Neuronal stem cell (in vitro differentiated cells): Measurements from ENCODE around the gene CNTNAP5.

Source experiments
- DNase-seq: peaks from one replicate; pipeline ENCODE4 v3.0.0-alpha.2; 2013; ENCODE audit warnings: low spot score
- H2AFZ ChIP-seq: one replicate; pipeline ENCODE4 v1.6.1; 2013; ENCODE audit warnings: mild to moderate bottlenecking, low read length, inconsistent platforms
- H2AK5ac ChIP-seq: 2 replicates; pipeline ENCODE4 v1.6.1; 2013; ENCODE audit warnings: low read depth, mild to moderate bottlenecking, inconsistent platforms, low read length, moderate library complexity, mixed read lengths
- H2BK120ac ChIP-seq: 2 replicates; pipeline ENCODE4 v1.6.1; 2013; ENCODE audit warnings: low read depth, mild to moderate bottlenecking, inconsistent platforms, low read length, moderate library complexity, mixed read lengths
- H2BK12ac ChIP-seq: one replicate; pipeline ENCODE4 v1.6.1; 2013; ENCODE audit warnings: low read length, inconsistent platforms
- H2BK15ac ChIP-seq: 2 replicates; pipeline ENCODE4 v1.6.1; 2013; ENCODE audit warnings: mild to moderate bottlenecking, low read length, inconsistent platforms, mixed read lengths
- H2BK5ac ChIP-seq: one replicate; pipeline ENCODE4 v1.6.1; 2013; ENCODE audit warnings: inconsistent platforms, mild to moderate bottlenecking, low read length, moderate library complexity
- H3K14ac ChIP-seq: one replicate; pipeline ENCODE4 v1.6.1; 2013; ENCODE audit warnings: low read length, inconsistent platforms
- H3K18ac ChIP-seq: 2 replicates; pipeline ENCODE4 v1.6.1; 2013; ENCODE audit warnings: low read length, inconsistent platforms
- H3K23ac ChIP-seq: 2 replicates; pipeline ENCODE4 v1.6.1; 2013; ENCODE audit warnings: low read depth, mild to moderate bottlenecking, mixed read lengths, low read length, inconsistent platforms; ENCODE audit not compliant: poor library complexity
- H3K27ac ChIP-seq: replicated peaks from 3 replicates; pipeline ENCODE4 v1.5.1; 2013; ENCODE audit warnings: low read length, inconsistent platforms
- H3K27me3 ChIP-seq, 3 experiments: 2 replicates each; pipeline ENCODE4 v1.6.1; 2013; ENCODE audit warnings: low read length in 3 of 3, mild to moderate bottlenecking in 2 of 3, inconsistent platforms in 1 of 3, low read depth in 1 of 3, mixed read lengths in 1 of 3, moderate library complexity in 1 of 3; ENCODE audit not compliant: control insufficient read depth in 3 of 3, insufficient read depth in 3 of 3
- H3K36me3 ChIP-seq, 2 donors: replicated peaks in 1 of 2; 2 replicates each; pipeline ENCODE4 v1.6.1; 2013; ENCODE audit warnings: low read length in 2 of 2; ENCODE audit not compliant: control insufficient read depth in 2 of 2, insufficient read depth in 2 of 2
- H3K4ac ChIP-seq: 2 replicates; pipeline ENCODE4 v1.6.1; 2013; ENCODE audit warnings: inconsistent platforms, mild to moderate bottlenecking, low read length, moderate library complexity
- H3K4me1 ChIP-seq, 2 donors: 1 replicate in 1 of 2; 2 replicates in 1 of 2; pipeline ENCODE4 v1.6.1; 2013; ENCODE audit warnings: low read length in 2 of 2, low read depth in 1 of 2; ENCODE audit not compliant: control insufficient read depth in 2 of 2, insufficient read depth in 1 of 2
- H3K4me2 ChIP-seq: one replicate; pipeline ENCODE4 v1.6.1; 2013; ENCODE audit warnings: mild to moderate bottlenecking, low read length, inconsistent platforms; ENCODE audit not compliant: insufficient read depth, poor library complexity, severe bottlenecking
- H3K4me3 ChIP-seq, 2 donors: 2 replicates each; pipeline ENCODE4 v1.5.1; 2013; ENCODE audit warnings: low read length in 2 of 2, mild to moderate bottlenecking in 2 of 2, inconsistent platforms in 1 of 2, moderate library complexity in 1 of 2
- H3K79me1 ChIP-seq: one replicate; pipeline ENCODE4 v1.6.1; 2013; ENCODE audit warnings: low read depth, mild to moderate bottlenecking, inconsistent platforms, low read length, moderate library complexity
- H3K9ac ChIP-seq: one replicate; pipeline ENCODE4 v1.6.1; 2013; ENCODE audit warnings: mild to moderate bottlenecking, low read depth, low read length, inconsistent platforms; ENCODE audit not compliant: poor library complexity
- H3K9me3 ChIP-seq, 2 donors: replicated peaks in 1 of 2; 2 replicates each; pipeline versions ENCODE3 to v1.6.1; 2013; ENCODE audit warnings: low read length in 2 of 2, mild to moderate bottlenecking in 2 of 2, inconsistent platforms in 1 of 2, low read depth in 1 of 2, mixed read lengths in 1 of 2, moderate library complexity in 1 of 2; ENCODE audit not compliant: control insufficient read depth in 2 of 2, insufficient read depth in 1 of 2
- H4K8ac ChIP-seq: one replicate; pipeline ENCODE4 v1.6.1; 2013; ENCODE audit warnings: low read depth, mild to moderate bottlenecking, inconsistent platforms, low read length, moderate library complexity
- H4K91ac ChIP-seq: one replicate; pipeline ENCODE4 v1.6.1; 2013; ENCODE audit warnings: low read length, low read depth, mild to moderate bottlenecking, inconsistent platforms; ENCODE audit not compliant: poor library complexity
- WGBS, 2 donors: extraction: QIAGEN DNeasy Blood & Tissue Kit; methylation state at CpG; one replicate each; pipeline ENCODE4 v1.1.7; 2013; ENCODE audit warnings: missing lambda C conversion rate in 2 of 2, mixed read lengths in 1 of 2; ENCODE audit not compliant: insufficient read length in 2 of 2, insufficient replicate concordance in 1 of 2; ENCODE audit errors: extremely low coverage in 2 of 2; 5-methylcytosine and 5-hydroxymethylcytosine counted together

Gene CNTNAP5

GRCh38 chr2:124798551-124798950, 773.5 kb downstream of the CNTNAP5 start:
- Histone ChIP-seq H3K27me3 (no peaks in the 10 kb centered on the region), H3K4me1 (no peaks in the 10 kb centered on the region), H2BK12ac (no peak overlapping the region), H3K27ac (no peak overlapping the region), H2AK5ac (no peak overlapping the region), H4K8ac (no peak overlapping the region), H3K18ac (no peak overlapping the region), H3K9me3 (no peaks in the 10 kb centered on the region), H3K14ac (no peak overlapping the region), H3K4me2 (no peak overlapping the region), H3K36me3 (no peaks in the 10 kb centered on the region), H2BK120ac (no peak overlapping the region), H4K91ac (no peak overlapping the region), H3K4me3 (no peak overlapping the region), H2BK15ac (no peak overlapping the region), H3K79me1 (no peaks in the 10 kb centered on the region), H3K23ac (no peak overlapping the region), H3K4ac (no peak overlapping the region), H3K9ac (no peak overlapping the region), H2AFZ (no peak overlapping the region), H2BK5ac (no peak overlapping the region)
- WGBS, 2 donors, result no CpG with 5 or more reads among the region's 1 CpG
- DNase-seq, result no peak

GRCh38 chr2:124804014-124804940, 779.2 kb downstream of the CNTNAP5 start:
- no peak overlapping the region for H3K18ac ChIP-seq
- WGBS, 2 donors, result no CpG with 5 or more reads among the region's 5 CpGs
- H3K4me2 ChIP-seq, result no peak overlapping the region
- H3K79me1 ChIP-seq, result no peaks in the 10 kb centered on the region
- no peak overlapping the region for H2AK5ac ChIP-seq
- no peaks in the 10 kb centered on the region for H3K27me3 ChIP-seq
- H3K4ac ChIP-seq, result no peak overlapping the region
- H2BK120ac ChIP-seq, result no peak overlapping the region
- no peaks in the 10 kb centered on the region for H3K36me3 ChIP-seq
- no peak overlapping the region for H3K14ac ChIP-seq
- H3K4me3 ChIP-seq, result no peak overlapping the region
- H3K9ac ChIP-seq, result no peak overlapping the region
- no peak overlapping the region for H3K23ac ChIP-seq
- no peak overlapping the region for H2BK12ac ChIP-seq
- H2AFZ ChIP-seq, result no peak overlapping the region
- no peak overlapping the region for H2BK5ac ChIP-seq
- no peak overlapping the region for H4K91ac ChIP-seq
- H3K4me1 ChIP-seq, result peaks cover 0 to 1% of the 10 kb centered on the region in 2 donors
- no peak overlapping the region for H4K8ac ChIP-seq
- no peak overlapping the region for H2BK15ac ChIP-seq
- DNase-seq, result peak; percentile 49
- no peak overlapping the region for H3K27ac ChIP-seq
- no peaks in the 10 kb centered on the region for H3K9me3 ChIP-seq

GRCh38 chr2:124805060-124805459, 780.0 kb downstream of the CNTNAP5 start:
- Histone ChIP-seq H3K27ac (no peak overlapping the region), H3K36me3 (no peaks in the 10 kb centered on the region), H2BK120ac (no peak overlapping the region), H3K9ac (no peak overlapping the region), H3K4me3 (no peak overlapping the region), H3K4me1 (peaks cover 0 to 1% of the 10 kb centered on the region in 2 donors), H4K8ac (no peak overlapping the region), H4K91ac (no peak overlapping the region), H2BK5ac (no peak overlapping the region), H2AK5ac (no peak overlapping the region), H3K4ac (no peak overlapping the region), H3K27me3 (no peaks in the 10 kb centered on the region), H2BK12ac (no peak overlapping the region), H3K14ac (no peak overlapping the region), H3K79me1 (no peaks in the 10 kb centered on the region), H3K18ac (no peak overlapping the region), H2BK15ac (no peak overlapping the region), H3K4me2 (no peak overlapping the region), H3K9me3 (no peaks in the 10 kb centered on the region), H2AFZ (no peak overlapping the region), H3K23ac (no peak overlapping the region)
- DNase-seq, result no peak
- no CpG with 5 or more reads among the region's 3 CpGs for whole genome bisulfite sequencing, 2 donors

GRCh38 chr2:124810132-124810531, 785.0 kb downstream of the CNTNAP5 start:
- no peak overlapping the region for H3K4me2 ChIP-seq
- no peak overlapping the region for H3K14ac ChIP-seq
- no peak overlapping the region for H4K8ac ChIP-seq
- H2BK12ac ChIP-seq, result no peak overlapping the region
- H3K27ac ChIP-seq, result no peak overlapping the region
- no peak overlapping the region for H2BK15ac ChIP-seq
- no peaks in the 10 kb centered on the region for H3K36me3 ChIP-seq
- H3K27me3 ChIP-seq, result no peaks in the 10 kb centered on the region
- H3K79me1 ChIP-seq, result no peaks in the 10 kb centered on the region
- H3K4me3 ChIP-seq, result no peak overlapping the region
- H3K4me1 ChIP-seq, result peaks cover 0 to 1% of the 10 kb centered on the region in 2 donors
- no peak overlapping the region for H3K4ac ChIP-seq
- no peak overlapping the region for H2BK5ac ChIP-seq
- WGBS, 2 donors, result no CpG with 5 or more reads among the region's 4 CpGs
- DNase-seq, result peak; percentile 23
- H3K9ac ChIP-seq, result no peak overlapping the region
- no peaks in the 10 kb centered on the region for H3K9me3 ChIP-seq
- H3K23ac ChIP-seq, result no peak overlapping the region
- H2BK120ac ChIP-seq, result no peak overlapping the region
- no peak overlapping the region for H3K18ac ChIP-seq
- no peak overlapping the region for H2AFZ ChIP-seq
- no peak overlapping the region for H4K91ac ChIP-seq
- H2AK5ac ChIP-seq, result no peak overlapping the region
